HepG2 (cell line): ENCODE measurements around the gene CACNA1D. TPM values are rescaled to one million over a fixed set of nuclear protein-coding genes. Genes with fewer than 3 reads are reported as not detected.

Experiments
- ATF7 ChIP-seq, 2 experiments: fragments of 450-650 bp in 1 of 2; sonication (generic) in 1 of 2; formaldehyde crosslinking in 1 of 2; IDR thresholded peaks; 2 replicates each; pipeline versions ENCODE4 v1.4.0 to v1.6.1; 2016 to 2020; ENCODE audit warnings: antibody characterized with exemption in 1 of 2, mild to moderate bottlenecking in 1 of 2, missing genetic modification reagents in 1 of 2
- KDM4B ChIP-seq: sonication (generic); formaldehyde crosslinking; IDR thresholded peaks from 2 replicates; pipeline ENCODE4 v1.4.0; 2020; ENCODE audit warnings: missing genetic modification reagents
- KLF13 ChIP-seq: sonication (generic); formaldehyde crosslinking; IDR thresholded peaks from 2 replicates; pipeline ENCODE4 v1.4.0; 2020; ENCODE audit warnings: mild to moderate bottlenecking, missing genetic modification reagents
- RARG ChIP-seq: sonication (generic); formaldehyde crosslinking; IDR thresholded peaks from 2 replicates; pipeline ENCODE4 v1.4.0; 2020; ENCODE audit warnings: low read depth, mild to moderate bottlenecking, missing genetic modification reagents
- SNAI1 ChIP-seq: sonication (generic); formaldehyde crosslinking; IDR thresholded peaks from 2 replicates; pipeline ENCODE4 v1.5.0; 2020; ENCODE audit warnings: mild to moderate bottlenecking, missing genetic modification reagents, borderline replicate concordance
- WIZ ChIP-seq: sonication (generic); formaldehyde crosslinking; IDR thresholded peaks from 2 replicates; pipeline ENCODE4 v1.5.1; 2020; ENCODE audit warnings: mild to moderate bottlenecking, missing genetic modification reagents
- ZBTB20 ChIP-seq: sonication (generic); formaldehyde crosslinking; IDR thresholded peaks from 2 replicates; pipeline ENCODE4 v1.8.1; 2023; ENCODE audit warnings: missing genetic modification reagents, low read depth, mild to moderate bottlenecking, borderline replicate concordance
- ZNF326 ChIP-seq: sonication (generic); formaldehyde crosslinking; IDR thresholded peaks from 2 replicates; pipeline ENCODE4 v1.4.0; 2020; ENCODE audit warnings: missing genetic modification reagents, borderline replicate concordance
- polyA plus RNA-seq, 8 experiments: library from polyadenylated mRNA; depleted of rRNA in 3 of 8; stranded (reverse) in 7 of 8; unstranded in 1 of 8; fragments of >200 nt; fragmentation: Illumina TruSeq in 4 of 8; extraction: Trizol in 4 of 8; gene quantifications; 2 replicates each; pipeline versions ENCODE4 v1.2.1 to v1.2.3, GENCODE V29; 2011 to 2016; ENCODE audit warnings: low read depth in 4 of 8, missing spikeins in 1 of 8, mixed read lengths in 1 of 8; ENCODE audit not compliant: insufficient read depth in 1 of 8
- total RNA-seq, 5 experiments: library from RNA; depleted of rRNA; stranded (reverse); fragments of >200 nt; fragmentation: Illumina TruSeq; extraction: Trizol; gene quantifications; 2 replicates each; pipeline ENCODE4 v1.2.3, GENCODE V29; 2016; ENCODE audit warnings: low read depth in 1 of 5
- TF ChIP-seq, protein P1 (sequence below): sonication (generic); formaldehyde crosslinking; IDR thresholded peaks from 2 replicates; pipeline ENCODE4 v1.4.0; 2020; ENCODE audit warnings: missing genetic modification reagents
- TF ChIP-seq, protein P2 (sequence below): sonication (generic); formaldehyde crosslinking; IDR thresholded peaks from 2 replicates; pipeline ENCODE4 v1.9.0; 2021; ENCODE audit warnings: mild to moderate bottlenecking, missing genetic modification reagents
- TF ChIP-seq, protein P3 (sequence below): sonication (generic); formaldehyde crosslinking; IDR thresholded peaks from 2 replicates; pipeline ENCODE4 v1.9.0; 2021; ENCODE audit warnings: missing genetic modification reagents, borderline replicate concordance

CACNA1D gene
- total and polyA plus RNA-seq, 2 of the 13 experiments (the other 11 are each of a cell fraction or from before 2014, with no cell fraction given): 0.26 to 0.38 TPM

DNA sequence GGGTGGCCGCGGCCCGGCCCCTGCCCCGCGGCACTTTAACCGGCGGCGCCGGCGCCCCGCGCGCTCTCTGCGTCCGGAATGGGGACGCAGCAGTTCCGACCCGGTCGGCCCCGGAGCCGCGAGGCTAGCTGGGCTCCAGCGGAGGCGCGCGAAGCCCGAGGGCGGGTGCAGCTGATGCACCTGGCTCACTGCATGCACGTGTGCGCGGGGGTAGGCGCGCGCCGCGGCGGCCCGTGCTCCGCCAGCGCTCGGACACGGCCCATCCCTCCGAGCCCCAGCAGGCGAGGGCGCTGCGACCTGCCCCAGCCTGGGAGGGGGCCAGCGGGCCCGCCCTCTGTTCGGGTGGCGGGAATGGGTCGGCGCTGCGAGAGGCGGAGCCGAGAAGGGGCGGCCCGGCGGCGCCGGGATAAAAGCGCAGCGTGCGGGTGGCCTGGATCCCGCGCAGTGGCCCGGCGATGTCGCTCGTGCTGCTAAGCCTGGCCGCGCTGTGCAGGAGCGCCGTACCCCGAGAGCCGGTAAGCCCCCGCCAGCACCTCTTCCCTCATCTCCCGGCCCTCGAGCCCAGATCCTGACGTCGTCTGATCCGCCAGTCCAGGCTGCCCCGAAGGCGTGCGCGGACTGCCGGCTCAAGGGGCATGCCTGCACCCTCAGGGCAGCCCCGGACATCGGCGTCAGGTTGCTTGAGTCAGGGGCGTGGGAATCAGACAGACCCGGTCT, 351.9 kb downstream of the CACNA1D start, which contains the start of the genes CHDH and IL17RB (continued):
- TF ChIP-seq, protein P1, sequence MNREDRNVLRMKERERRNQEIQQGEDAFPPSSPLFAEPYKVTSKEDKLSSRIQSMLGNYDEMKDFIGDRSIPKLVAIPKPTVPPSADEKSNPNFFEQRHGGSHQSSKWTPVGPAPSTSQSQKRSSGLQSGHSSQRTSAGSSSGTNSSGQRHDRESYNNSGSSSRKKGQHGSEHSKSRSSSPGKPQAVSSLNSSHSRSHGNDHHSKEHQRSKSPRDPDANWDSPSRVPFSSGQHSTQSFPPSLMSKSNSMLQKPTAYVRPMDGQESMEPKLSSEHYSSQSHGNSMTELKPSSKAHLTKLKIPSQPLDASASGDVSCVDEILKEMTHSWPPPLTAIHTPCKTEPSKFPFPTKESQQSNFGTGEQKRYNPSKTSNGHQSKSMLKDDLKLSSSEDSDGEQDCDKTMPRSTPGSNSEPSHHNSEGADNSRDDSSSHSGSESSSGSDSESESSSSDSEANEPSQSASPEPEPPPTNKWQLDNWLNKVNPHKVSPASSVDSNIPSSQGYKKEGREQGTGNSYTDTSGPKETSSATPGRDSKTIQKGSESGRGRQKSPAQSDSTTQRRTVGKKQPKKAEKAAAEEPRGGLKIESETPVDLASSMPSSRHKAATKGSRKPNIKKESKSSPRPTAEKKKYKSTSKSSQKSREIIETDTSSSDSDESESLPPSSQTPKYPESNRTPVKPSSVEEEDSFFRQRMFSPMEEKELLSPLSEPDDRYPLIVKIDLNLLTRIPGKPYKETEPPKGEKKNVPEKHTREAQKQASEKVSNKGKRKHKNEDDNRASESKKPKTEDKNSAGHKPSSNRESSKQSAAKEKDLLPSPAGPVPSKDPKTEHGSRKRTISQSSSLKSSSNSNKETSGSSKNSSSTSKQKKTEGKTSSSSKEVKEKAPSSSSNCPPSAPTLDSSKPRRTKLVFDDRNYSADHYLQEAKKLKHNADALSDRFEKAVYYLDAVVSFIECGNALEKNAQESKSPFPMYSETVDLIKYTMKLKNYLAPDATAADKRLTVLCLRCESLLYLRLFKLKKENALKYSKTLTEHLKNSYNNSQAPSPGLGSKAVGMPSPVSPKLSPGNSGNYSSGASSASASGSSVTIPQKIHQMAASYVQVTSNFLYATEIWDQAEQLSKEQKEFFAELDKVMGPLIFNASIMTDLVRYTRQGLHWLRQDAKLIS (CRISPR knock-in tag): peak; percentile 72; the same call in 1 of the 2 replicates
- TF ChIP-seq RARG (no peak), KLF13 (CRISPR knock-in tag) (no peak), ATF7 (IDR thresholded peaks at IDR 0.05) (no peak), ATF7 (CRISPR knock-in tag; IDR thresholded peaks at IDR 0.05) (peak; percentile 54; the same call in 1 of the 2 replicates), ZBTB20 (CRISPR knock-in tag) (peak; percentile 65; the same call in 1 of the 2 replicates), WIZ (CRISPR knock-in tag) (no peak), KDM4B (CRISPR knock-in tag) (0 out of 2 replicates have a peak, but pooled peaks have one; percentile 83), SNAI1 (CRISPR knock-in tag) (no peak; the same call in 1 of the 2 replicates), ZNF326 (CRISPR knock-in tag) (no peak)
- TF ChIP-seq, protein P2, sequence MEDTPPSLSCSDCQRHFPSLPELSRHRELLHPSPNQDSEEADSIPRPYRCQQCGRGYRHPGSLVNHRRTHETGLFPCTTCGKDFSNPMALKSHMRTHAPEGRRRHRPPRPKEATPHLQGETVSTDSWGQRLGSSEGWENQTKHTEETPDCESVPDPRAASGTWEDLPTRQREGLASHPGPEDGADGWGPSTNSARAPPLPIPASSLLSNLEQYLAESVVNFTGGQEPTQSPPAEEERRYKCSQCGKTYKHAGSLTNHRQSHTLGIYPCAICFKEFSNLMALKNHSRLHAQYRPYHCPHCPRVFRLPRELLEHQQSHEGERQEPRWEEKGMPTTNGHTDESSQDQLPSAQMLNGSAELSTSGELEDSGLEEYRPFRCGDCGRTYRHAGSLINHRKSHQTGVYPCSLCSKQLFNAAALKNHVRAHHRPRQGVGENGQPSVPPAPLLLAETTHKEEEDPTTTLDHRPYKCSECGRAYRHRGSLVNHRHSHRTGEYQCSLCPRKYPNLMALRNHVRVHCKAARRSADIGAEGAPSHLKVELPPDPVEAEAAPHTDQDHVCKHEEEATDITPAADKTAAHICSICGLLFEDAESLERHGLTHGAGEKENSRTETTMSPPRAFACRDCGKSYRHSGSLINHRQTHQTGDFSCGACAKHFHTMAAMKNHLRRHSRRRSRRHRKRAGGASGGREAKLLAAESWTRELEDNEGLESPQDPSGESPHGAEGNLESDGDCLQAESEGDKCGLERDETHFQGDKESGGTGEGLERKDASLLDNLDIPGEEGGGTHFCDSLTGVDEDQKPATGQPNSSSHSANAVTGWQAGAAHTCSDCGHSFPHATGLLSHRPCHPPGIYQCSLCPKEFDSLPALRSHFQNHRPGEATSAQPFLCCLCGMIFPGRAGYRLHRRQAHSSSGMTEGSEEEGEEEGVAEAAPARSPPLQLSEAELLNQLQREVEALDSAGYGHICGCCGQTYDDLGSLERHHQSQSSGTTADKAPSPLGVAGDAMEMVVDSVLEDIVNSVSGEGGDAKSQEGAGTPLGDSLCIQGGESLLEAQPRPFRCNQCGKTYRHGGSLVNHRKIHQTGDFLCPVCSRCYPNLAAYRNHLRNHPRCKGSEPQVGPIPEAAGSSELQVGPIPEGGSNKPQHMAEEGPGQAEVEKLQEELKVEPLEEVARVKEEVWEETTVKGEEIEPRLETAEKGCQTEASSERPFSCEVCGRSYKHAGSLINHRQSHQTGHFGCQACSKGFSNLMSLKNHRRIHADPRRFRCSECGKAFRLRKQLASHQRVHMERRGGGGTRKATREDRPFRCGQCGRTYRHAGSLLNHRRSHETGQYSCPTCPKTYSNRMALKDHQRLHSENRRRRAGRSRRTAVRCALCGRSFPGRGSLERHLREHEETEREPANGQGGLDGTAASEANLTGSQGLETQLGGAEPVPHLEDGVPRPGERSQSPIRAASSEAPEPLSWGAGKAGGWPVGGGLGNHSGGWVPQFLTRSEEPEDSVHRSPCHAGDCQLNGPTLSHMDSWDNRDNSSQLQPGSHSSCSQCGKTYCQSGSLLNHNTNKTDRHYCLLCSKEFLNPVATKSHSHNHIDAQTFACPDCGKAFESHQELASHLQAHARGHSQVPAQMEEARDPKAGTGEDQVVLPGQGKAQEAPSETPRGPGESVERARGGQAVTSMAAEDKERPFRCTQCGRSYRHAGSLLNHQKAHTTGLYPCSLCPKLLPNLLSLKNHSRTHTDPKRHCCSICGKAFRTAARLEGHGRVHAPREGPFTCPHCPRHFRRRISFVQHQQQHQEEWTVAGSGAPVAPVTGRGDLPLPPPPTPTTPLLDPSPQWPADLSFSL: no peak
- TF ChIP-seq, protein P3, sequence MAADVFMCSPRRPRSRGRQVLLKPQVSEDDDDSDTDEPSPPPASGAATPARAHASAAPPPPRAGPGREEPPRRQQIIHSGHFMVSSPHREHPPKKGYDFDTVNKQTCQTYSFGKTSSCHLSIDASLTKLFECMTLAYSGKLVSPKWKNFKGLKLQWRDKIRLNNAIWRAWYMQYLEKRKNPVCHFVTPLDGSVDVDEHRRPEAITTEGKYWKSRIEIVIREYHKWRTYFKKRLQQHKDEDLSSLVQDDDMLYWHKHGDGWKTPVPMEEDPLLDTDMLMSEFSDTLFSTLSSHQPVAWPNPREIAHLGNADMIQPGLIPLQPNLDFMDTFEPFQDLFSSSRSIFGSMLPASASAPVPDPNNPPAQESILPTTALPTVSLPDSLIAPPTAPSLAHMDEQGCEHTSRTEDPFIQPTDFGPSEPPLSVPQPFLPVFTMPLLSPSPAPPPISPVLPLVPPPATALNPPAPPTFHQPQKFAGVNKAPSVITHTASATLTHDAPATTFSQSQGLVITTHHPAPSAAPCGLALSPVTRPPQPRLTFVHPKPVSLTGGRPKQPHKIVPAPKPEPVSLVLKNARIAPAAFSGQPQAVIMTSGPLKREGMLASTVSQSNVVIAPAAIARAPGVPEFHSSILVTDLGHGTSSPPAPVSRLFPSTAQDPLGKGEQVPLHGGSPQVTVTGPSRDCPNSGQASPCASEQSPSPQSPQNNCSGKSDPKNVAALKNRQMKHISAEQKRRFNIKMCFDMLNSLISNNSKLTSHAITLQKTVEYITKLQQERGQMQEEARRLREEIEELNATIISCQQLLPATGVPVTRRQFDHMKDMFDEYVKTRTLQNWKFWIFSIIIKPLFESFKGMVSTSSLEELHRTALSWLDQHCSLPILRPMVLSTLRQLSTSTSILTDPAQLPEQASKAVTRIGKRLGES (CRISPR knock-in tag): no peak
